Activated naive CD8-positive, alpha-beta T cell treated with anti-CD3 and anti-CD28 coated beads, Interleukin-2, amount 10 ng/mL, durations not matched to agents 7 days and 5 days (primary cell): ENCODE results near the gene CAMK4. TPM values are rescaled to one million over a fixed set of nuclear protein-coding genes. Genes with fewer than 3 reads are reported as not detected.

Experiments used
- ATAC-seq: fragments of 150-1000 bp; cut with Tn5 transposase; one replicate; pipeline ENCODE4 v1.10.0; 2021; ENCODE audit warnings: low read depth, moderate library complexity
- POLR2A ChIA-PET: fragments of 350-600 bp; sonication (Branson Sonifier 250); formaldehyde crosslinking; loops from one replicate; lab custom pipeline; 2021; ENCODE audit warnings: antibody characterized with exemption; lab: Charles Lee
- DNase-seq: peaks from one replicate; pipeline ENCODE4 v3.0.0; 2021
- H3K27ac Mint-ChIP-seq: one replicate; pipeline ENCODE4 v1.8.0; 2022; ENCODE audit warnings: mild to moderate bottlenecking, mixed read lengths
- H3K27me3 Mint-ChIP-seq: one replicate; pipeline ENCODE4 v1.8.0; 2022; ENCODE audit warnings: mild to moderate bottlenecking, moderate library complexity, mixed read lengths
- H3K36me3 Mint-ChIP-seq: one replicate; pipeline ENCODE4 v1.8.0; 2021; ENCODE audit warnings: mild to moderate bottlenecking, mixed read lengths
- H3K4me1 Mint-ChIP-seq: one replicate; pipeline ENCODE4 v1.8.0; 2021; ENCODE audit warnings: mixed read lengths
- H3K4me3 Mint-ChIP-seq: one replicate; pipeline ENCODE4 v1.8.0; 2022; ENCODE audit warnings: mild to moderate bottlenecking, moderate library complexity, mixed read lengths
- H3K9me3 Mint-ChIP-seq: one replicate; pipeline ENCODE4 v1.8.0; 2021; ENCODE audit warnings: mixed read lengths
- total RNA-seq, 2 experiments: library from RNA; stranded (reverse); gene quantifications; one replicate each; pipeline ENCODE4 v1.2.3, GENCODE V29; 2021

Gene CAMK4
- total RNA-seq, 2 experiments from 2014 or later = 132 to 154 TPM

GRCh38 chr5:111309384-111309783, 85.2 kb downstream of the CAMK4 start:
- no peaks in the 10 kb centered on the region for H3K9me3 Mint-ChIP-seq
- H3K27me3 Mint-ChIP-seq = no peaks in the 10 kb centered on the region
- H3K4me1 Mint-ChIP-seq = peaks cover 12% of the 10 kb centered on the region
- POLR2A ChIA-PET = no interaction called here
- H3K36me3 Mint-ChIP-seq = peaks cover 4% of the 10 kb centered on the region
- ATAC-seq (no peak), DNase-seq (no peak)
- H3K27ac Mint-ChIP-seq = no peak overlapping the region
- no peak overlapping the region for H3K4me3 Mint-ChIP-seq

GRCh38 chr5:111310711-111311620, 86.8 kb downstream of the CAMK4 start:
- POLR2A ChIA-PET = no interaction called here
- H3K4me1 Mint-ChIP-seq = peaks cover 12% of the 10 kb centered on the region

GRCh38 chr5:111311666-111312065, 87.5 kb downstream of the CAMK4 start:
- Mint-ChIP-seq H3K27ac (no peak overlapping the region), H3K27me3 (no peaks in the 10 kb centered on the region), H3K36me3 (peaks cover 9% of the 10 kb centered on the region), H3K4me3 (no peak overlapping the region), H3K9me3 (no peaks in the 10 kb centered on the region), H3K4me1 (peaks cover 16% of the 10 kb centered on the region)
- POLR2A ChIA-PET = no interaction called here
- ATAC-seq = no peak
- no peak for DNase-seq

More at GRCh38 chr5:111310711-111311620, 86.8 kb downstream of the CAMK4 start:
- H3K36me3 Mint-ChIP-seq = peaks cover 4% of the 10 kb centered on the region
- H3K27ac Mint-ChIP-seq = no peak overlapping the region
- no peaks in the 10 kb centered on the region for H3K27me3 Mint-ChIP-seq
- H3K9me3 Mint-ChIP-seq = no peaks in the 10 kb centered on the region
- H3K4me3 Mint-ChIP-seq = no peak overlapping the region
- no peak for DNase-seq
- ATAC-seq = no peak

GRCh38 chr5:111313017-111313724, 89.0 kb downstream of the CAMK4 start:
- no peaks in the 10 kb centered on the region for H3K27me3 Mint-ChIP-seq
- peak overlapping the region; percentile 6 for H3K27ac Mint-ChIP-seq
- POLR2A ChIA-PET = no interaction called here
- H3K36me3 Mint-ChIP-seq = peaks cover 9% of the 10 kb centered on the region
- DNase-seq (no peak), ATAC-seq (peak; percentile 55)
- H3K9me3 Mint-ChIP-seq = no peaks in the 10 kb centered on the region
- no peak overlapping the region for H3K4me3 Mint-ChIP-seq
- H3K4me1 Mint-ChIP-seq = peaks cover 16% of the 10 kb centered on the region

- Mint-ChIP-seq H3K4me1 (peaks cover 24% of the 10 kb centered on the region), H3K4me3 (peak overlapping the region; percentile 6), H3K9me3 (peaks cover 16% of the 10 kb centered on the region), H3K36me3 (peaks cover 38% of the 10 kb centered on the region), H3K27me3 (no peaks in the 10 kb centered on the region), H3K27ac (peak overlapping the region; percentile 22)
- no peak for DNase-seq
- peak; percentile 86 for ATAC-seq
- POLR2A ChIA-PET = interaction anchor here (1.2 kb wide), 1 partner anchor 191 kb away, joined by 5 read pairs; the partner anchor contains the start of gene STARD4
Observed at GRCh38 chr5:111320953-111321352, 96.8 kb downstream of the CAMK4 start.

GRCh38 chr5:111321376-111321775, 97.2 kb downstream of the CAMK4 start:
- Mint-ChIP-seq H3K4me3 (no peak overlapping the region), H3K27ac (no peak overlapping the region), H3K36me3 (peaks cover 37% of the 10 kb centered on the region), H3K27me3 (no peaks in the 10 kb centered on the region), H3K4me1 (peaks cover 21% of the 10 kb centered on the region), H3K9me3 (peaks cover 16% of the 10 kb centered on the region)
- POLR2A ChIA-PET = interaction anchor here (1.2 kb wide), 1 partner anchor 191 kb away, joined by 5 read pairs; the partner anchor contains the start of gene STARD4
- DNase-seq (no peak), ATAC-seq (no peak)

- POLR2A ChIA-PET = no interaction called here
- H3K27me3 Mint-ChIP-seq = no peaks in the 10 kb centered on the region
- peaks cover 8% of the 10 kb centered on the region for H3K4me1 Mint-ChIP-seq
- H3K9me3 Mint-ChIP-seq = peaks cover 25% of the 10 kb centered on the region
- no peak for DNase-seq
- peaks cover 45% of the 10 kb centered on the region for H3K36me3 Mint-ChIP-seq
- no peak overlapping the region for H3K4me3 Mint-ChIP-seq
- ATAC-seq = no peak
- no peak overlapping the region for H3K27ac Mint-ChIP-seq
Observed at GRCh38 chr5:111326551-111326950, 102.4 kb downstream of the CAMK4 start.

GRCh38 chr5:111337133-111337532, 112.9 kb downstream of the CAMK4 start:
- POLR2A ChIA-PET = no interaction called here
- Mint-ChIP-seq H3K27ac (no peak overlapping the region), H3K27me3 (no peaks in the 10 kb centered on the region), H3K4me1 (peaks cover 25% of the 10 kb centered on the region), H3K36me3 (peaks cover 8% of the 10 kb centered on the region), H3K9me3 (peaks cover 1% of the 10 kb centered on the region), H3K4me3 (peak overlapping the region; percentile 30)
- no peak for DNase-seq
- ATAC-seq = peak; percentile 81

- no peak for DNase-seq
- Mint-ChIP-seq H3K36me3 (peaks cover 7% of the 10 kb centered on the region), H3K27ac (peak overlapping the region; percentile 63), H3K4me1 (peaks cover 25% of the 10 kb centered on the region), H3K9me3 (peaks cover 1% of the 10 kb centered on the region), H3K27me3 (no peaks in the 10 kb centered on the region), H3K4me3 (peak overlapping the region; percentile 12)
- POLR2A ChIA-PET = no interaction called here
- ATAC-seq = peak; percentile 49
Observed at GRCh38 chr5:111337688-111338087, 113.5 kb downstream of the CAMK4 start.

GRCh38 chr5:111345731-111346130, 121.5 kb downstream of the CAMK4 start:
- Mint-ChIP-seq H3K9me3 (peaks cover 3% of the 10 kb centered on the region), H3K27ac (no peak overlapping the region), H3K4me3 (no peak overlapping the region), H3K36me3 (peaks cover 39% of the 10 kb centered on the region), H3K4me1 (peaks cover 6% of the 10 kb centered on the region), H3K27me3 (no peaks in the 10 kb centered on the region)
- POLR2A ChIA-PET = no interaction called here
- ATAC-seq = no peak
- no peak for DNase-seq

- DNase-seq (no peak), ATAC-seq (no peak)
- Mint-ChIP-seq H3K9me3 (peaks cover 3% of the 10 kb centered on the region), H3K4me1 (peaks cover 6% of the 10 kb centered on the region), H3K27me3 (no peaks in the 10 kb centered on the region), H3K36me3 (peaks cover 48% of the 10 kb centered on the region), H3K27ac (no peak overlapping the region), H3K4me3 (no peak overlapping the region)
- POLR2A ChIA-PET = interaction anchor here (0.6 kb wide), 1 partner anchor 70 kb away, joined by 5 read pairs; no protein-coding TSS in a partner anchor
Observed at GRCh38 chr5:111347021-111347420, 122.8 kb downstream of the CAMK4 start.

GRCh38 chr5:111348661-111349329, 124.6 kb downstream of the CAMK4 start:
- ATAC-seq (no peak), DNase-seq (no peak)
- POLR2A ChIA-PET = no interaction called here
- Mint-ChIP-seq H3K27ac (no peak overlapping the region), H3K4me3 (no peak overlapping the region), H3K4me1 (peaks cover 12% of the 10 kb centered on the region), H3K27me3 (no peaks in the 10 kb centered on the region), H3K36me3 (peaks cover 51% of the 10 kb centered on the region), H3K9me3 (peaks cover 3% of the 10 kb centered on the region)

- Mint-ChIP-seq H3K4me1 (peaks cover 10% of the 10 kb centered on the region), H3K36me3 (peaks cover 51% of the 10 kb centered on the region), H3K27me3 (no peaks in the 10 kb centered on the region), H3K4me3 (no peak overlapping the region), H3K9me3 (peaks cover 5% of the 10 kb centered on the region), H3K27ac (no peak overlapping the region)
- POLR2A ChIA-PET = no interaction called here
- DNase-seq = no peak
- no peak for ATAC-seq
Observed at GRCh38 chr5:111349429-111349828, 125.2 kb downstream of the CAMK4 start.
